T-helper 22 cell (primary cell): ENCODE results near the gene TEX44.
A peak's percentile ranks its signal among the peaks of the same experiment; 100 is the strongest.
"Not testable (repeated sequence)": the region's sequence is repeated elsewhere in the genome, so short reads cannot be mapped to it uniquely, and the experiment has no call there.

ENCODE experiments used
- DNase-seq: peaks from one replicate; pipeline ENCODE4 v3.0.0-alpha.2; 2020; ENCODE audit warnings: low read depth

Gene TEX44

GRCh38 chr2:231592636-231593145, at the start of gene TEX44:
TEX44 (plus strand) TSS chr2:231592864; CDS start chr2:231592952, 88 bp downstream.
- no peak for DNase-seq

GRCh38 chr2:231545105-231545902, 47.4 kb upstream of the TEX44 start:
- DNase-seq = no peak

GRCh38 chr2:231546014-231546715, 46.5 kb upstream of the TEX44 start:
- DNase-seq = no peak

- DNase-seq = no peak
Observed at GRCh38 chr2:231547315-231548110, 45.2 kb upstream of the TEX44 start.

- DNase-seq = no peak
Observed at GRCh38 chr2:231548752-231549151, 43.9 kb upstream of the TEX44 start.

- no peak for DNase-seq
Observed at GRCh38 chr2:231549446-231550239, 43.0 kb upstream of the TEX44 start.

- DNase-seq = no peak
Observed at GRCh38 chr2:231552752-231553151, 39.9 kb upstream of the TEX44 start.

GRCh38 chr2:231554327-231554726, 38.3 kb upstream of the TEX44 start:
- no peak for DNase-seq

- DNase-seq = no peak
Observed at GRCh38 chr2:231554748-231555545, 37.7 kb upstream of the TEX44 start.

GRCh38 chr2:231556496-231556895, 36.2 kb upstream of the TEX44 start:
- not testable (repeated sequence) for DNase-seq

GRCh38 chr2:231556981-231557380, 35.7 kb upstream of the TEX44 start:
- DNase-seq = no peak

GRCh38 chr2:231557571-231558217, 35.0 kb upstream of the TEX44 start:
- peak; percentile 20 for DNase-seq

GRCh38 chr2:231563378-231563961, 29.2 kb upstream of the TEX44 start:
- DNase-seq = no peak

- no peak for DNase-seq
Observed at GRCh38 chr2:231565887-231566594, 26.6 kb upstream of the TEX44 start.

GRCh38 chr2:231567159-231567558, 25.5 kb upstream of the TEX44 start:
- DNase-seq = no peak

- DNase-seq = no peak
Observed at GRCh38 chr2:231568098-231568784, 24.4 kb upstream of the TEX44 start.

- DNase-seq = no peak
Observed at GRCh38 chr2:231568785-231569435, 23.8 kb upstream of the TEX44 start.

GRCh38 chr2:231570915-231571314, 21.7 kb upstream of the TEX44 start:
- not testable (repeated sequence) for DNase-seq
